PC-9 (cell line): ENCODE results near the gene DCUN1D1.

Experiments used
- EZH2 ChIP-seq: fragments of 200-600 bp; sonication (generic); IDR thresholded peaks from 2 replicates; pipeline ENCODE4 v1.8.0; 2017; ENCODE audit warnings: antibody characterized with exemption, low read depth
- TF ChIP-seq, protein P1 (sequence below): fragments of 200-600 bp; sonication (generic); conservative IDR thresholded peaks from 2 replicates; pipeline ENCODE4 v1.6.1; 2017; ENCODE audit warnings: mixed run types, antibody characterized with exemption, mild to moderate bottlenecking, moderate library complexity

DNA sequence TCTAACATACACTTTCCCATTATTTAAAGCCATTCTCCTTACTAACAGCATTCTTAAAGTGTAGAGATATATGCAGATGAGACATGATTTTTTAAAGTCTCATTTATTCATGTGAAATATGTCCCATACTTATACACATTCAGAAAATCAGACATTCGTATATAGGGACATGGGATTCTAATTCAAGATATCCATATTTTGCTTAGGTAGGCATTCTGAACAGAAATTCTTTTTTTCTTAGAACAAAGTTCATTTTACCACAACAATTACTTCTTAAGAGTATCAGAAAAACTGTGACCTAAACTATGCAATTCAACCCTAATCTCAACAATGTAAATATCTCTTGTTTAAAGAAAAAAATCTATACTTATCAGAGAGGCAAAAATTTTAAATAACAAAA lies 16.2 kb downstream of the DCUN1D1 start:
- TF ChIP-seq EZH2: no peak
- TF ChIP-seq, protein P1, sequence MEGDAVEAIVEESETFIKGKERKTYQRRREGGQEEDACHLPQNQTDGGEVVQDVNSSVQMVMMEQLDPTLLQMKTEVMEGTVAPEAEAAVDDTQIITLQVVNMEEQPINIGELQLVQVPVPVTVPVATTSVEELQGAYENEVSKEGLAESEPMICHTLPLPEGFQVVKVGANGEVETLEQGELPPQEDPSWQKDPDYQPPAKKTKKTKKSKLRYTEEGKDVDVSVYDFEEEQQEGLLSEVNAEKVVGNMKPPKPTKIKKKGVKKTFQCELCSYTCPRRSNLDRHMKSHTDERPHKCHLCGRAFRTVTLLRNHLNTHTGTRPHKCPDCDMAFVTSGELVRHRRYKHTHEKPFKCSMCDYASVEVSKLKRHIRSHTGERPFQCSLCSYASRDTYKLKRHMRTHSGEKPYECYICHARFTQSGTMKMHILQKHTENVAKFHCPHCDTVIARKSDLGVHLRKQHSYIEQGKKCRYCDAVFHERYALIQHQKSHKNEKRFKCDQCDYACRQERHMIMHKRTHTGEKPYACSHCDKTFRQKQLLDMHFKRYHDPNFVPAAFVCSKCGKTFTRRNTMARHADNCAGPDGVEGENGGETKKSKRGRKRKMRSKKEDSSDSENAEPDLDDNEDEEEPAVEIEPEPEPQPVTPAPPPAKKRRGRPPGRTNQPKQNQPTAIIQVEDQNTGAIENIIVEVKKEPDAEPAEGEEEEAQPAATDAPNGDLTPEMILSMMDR: no peak
